Skin epidermis (tissue), 12 donors: ENCODE measurements around the gene FOCAD.

Source experiments
- H3K27ac ChIP-seq, 21 experiments: fragments of 200-600 bp; sonication (generic) in 11 of 21; one replicate each; pipeline ENCODE4 v1.5.0; 2020; ENCODE audit warnings: mild to moderate bottlenecking in 3 of 21, inconsistent platforms in 2 of 21, moderate library complexity in 2 of 21
- H3K4me3 ChIP-seq, 7 experiments: fragments of 200-600 bp; sonication (generic) in 2 of 7; one replicate each; pipeline ENCODE4 v1.5.0; 2020; ENCODE audit warnings: inconsistent platforms in 2 of 7, mild to moderate bottlenecking in 2 of 7, moderate library complexity in 1 of 7

FOCAD gene

GRCh38 chr9:20988671-20989315, 304.7 kb downstream of the FOCAD start:
- no peak overlapping the region for H3K27ac ChIP-seq
- no peak overlapping the region for H3K4me3 ChIP-seq

- no peak overlapping the region for H3K27ac ChIP-seq
- H3K4me3 ChIP-seq, result no peak overlapping the region
These were observed 305.9 kb downstream of the FOCAD start for GRCh38 chr9:20989923-20990341.

- Histone ChIP-seq H3K4me3 (no peak overlapping the region), H3K27ac (no peak overlapping the region)
These were observed 306.8 kb downstream of the FOCAD start for GRCh38 chr9:20990867-20991266.

- Histone ChIP-seq H3K27ac (no peak overlapping the region), H3K4me3 (no peak overlapping the region)
These were observed 310.4 kb downstream of the FOCAD start for GRCh38 chr9:20994486-20994885.

GRCh38 chr9:20995616-20996015, 311.6 kb downstream of the FOCAD start:
- Histone ChIP-seq H3K4me3 (no peak overlapping the region), H3K27ac (no peak overlapping the region)

GRCh38 chr9:20996809-20997208, 312.8 kb downstream of the FOCAD start:
- Histone ChIP-seq H3K27ac (no peak overlapping the region), H3K4me3 (no peak overlapping the region)

GRCh38 chr9:20997503-20998076, 313.5 kb downstream of the FOCAD start:
- no peak overlapping the region for H3K27ac ChIP-seq
- H3K4me3 ChIP-seq, result no peak overlapping the region

GRCh38 chr9:21001581-21001980, 317.5 kb downstream of the FOCAD start:
- H3K27ac ChIP-seq, result peak overlapping the region in 2 of 21 experiments; percentile 26 to 42
- H3K4me3 ChIP-seq, result no peak overlapping the region

- H3K27ac ChIP-seq, result peak overlapping the region in 2 of 21 experiments; percentile 26 to 42
These were observed 318.0 kb downstream of the FOCAD start for GRCh38 chr9:21002040-21002439.

GRCh38 chr9:21015129-21015815, 331.2 kb downstream of the FOCAD start:
- Histone ChIP-seq H3K27ac (no peak overlapping the region), H3K4me3 (no peak overlapping the region)

More at GRCh38 chr9:21002040-21002439, 318.0 kb downstream of the FOCAD start:
- no peak overlapping the region for H3K4me3 ChIP-seq

GRCh38 chr9:21015995-21016394, 331.9 kb downstream of the FOCAD start:
- no peak overlapping the region for H3K27ac ChIP-seq

GRCh38 chr9:21016701-21017491, 332.8 kb downstream of the FOCAD start:
- H3K4me3 ChIP-seq, result no peak overlapping the region
- no peak overlapping the region for H3K27ac ChIP-seq

More at GRCh38 chr9:21015995-21016394, 331.9 kb downstream of the FOCAD start:
- H3K4me3 ChIP-seq, result no peak overlapping the region

- no peak overlapping the region for H3K4me3 ChIP-seq
- no peak overlapping the region for H3K27ac ChIP-seq
These were observed 334.1 kb downstream of the FOCAD start for GRCh38 chr9:21018177-21018576.

- Histone ChIP-seq H3K27ac (peak overlapping the region in 1 of 21 experiments; percentile 18), H3K4me3 (no peak overlapping the region)
These were observed 339.8 kb downstream of the FOCAD start for GRCh38 chr9:21023861-21024260.

GRCh38 chr9:21027295-21027694, 343.2 kb downstream of the FOCAD start:
- Histone ChIP-seq H3K27ac (no peak overlapping the region), H3K4me3 (no peak overlapping the region)

- Histone ChIP-seq H3K27ac (no peak overlapping the region), H3K4me3 (no peak overlapping the region)
These were observed 344.4 kb downstream of the FOCAD start for GRCh38 chr9:21028466-21028865.

- Histone ChIP-seq H3K27ac (no peak overlapping the region), H3K4me3 (no peak overlapping the region)
These were observed 345.6 kb downstream of the FOCAD start for GRCh38 chr9:21029661-21030060.

GRCh38 chr9:21030389-21031035, 346.5 kb downstream of the FOCAD start:
- H3K27ac ChIP-seq, result peak overlapping the region in 18 of 21 experiments; percentile 56 to 91 (median 81)

GRCh38 chr9:21031091-21031807, 347.2 kb downstream of the FOCAD start, which contains the start of gene HACD4:
HACD4 (minus strand) TSS chr9:21031640; CDS start chr9:21031590, 50 bp downstream.
- H3K27ac ChIP-seq, result peak within 1 kb of the TSS; percentile 8 to 91 (median 78)
- peak within 1 kb of the TSS; percentile 47 to 67 (median 60) for H3K4me3 ChIP-seq

More at GRCh38 chr9:21030389-21031035, 346.5 kb downstream of the FOCAD start:
- H3K4me3 ChIP-seq, result peak overlapping the region; percentile 47 to 67 (median 60)
